ENCODE data around the gene TRABD2B. TPM values are rescaled to one million over a fixed set of nuclear protein-coding genes. Genes with fewer than 3 reads are reported as not detected.
A peak's percentile ranks its signal among the peaks of the same experiment; 100 is the strongest.

The TRABD2B gene
- total RNA-seq, 4 donors from 2014 or later, result 0.05 to 0.15 (median 0.12) TPM

DNA sequence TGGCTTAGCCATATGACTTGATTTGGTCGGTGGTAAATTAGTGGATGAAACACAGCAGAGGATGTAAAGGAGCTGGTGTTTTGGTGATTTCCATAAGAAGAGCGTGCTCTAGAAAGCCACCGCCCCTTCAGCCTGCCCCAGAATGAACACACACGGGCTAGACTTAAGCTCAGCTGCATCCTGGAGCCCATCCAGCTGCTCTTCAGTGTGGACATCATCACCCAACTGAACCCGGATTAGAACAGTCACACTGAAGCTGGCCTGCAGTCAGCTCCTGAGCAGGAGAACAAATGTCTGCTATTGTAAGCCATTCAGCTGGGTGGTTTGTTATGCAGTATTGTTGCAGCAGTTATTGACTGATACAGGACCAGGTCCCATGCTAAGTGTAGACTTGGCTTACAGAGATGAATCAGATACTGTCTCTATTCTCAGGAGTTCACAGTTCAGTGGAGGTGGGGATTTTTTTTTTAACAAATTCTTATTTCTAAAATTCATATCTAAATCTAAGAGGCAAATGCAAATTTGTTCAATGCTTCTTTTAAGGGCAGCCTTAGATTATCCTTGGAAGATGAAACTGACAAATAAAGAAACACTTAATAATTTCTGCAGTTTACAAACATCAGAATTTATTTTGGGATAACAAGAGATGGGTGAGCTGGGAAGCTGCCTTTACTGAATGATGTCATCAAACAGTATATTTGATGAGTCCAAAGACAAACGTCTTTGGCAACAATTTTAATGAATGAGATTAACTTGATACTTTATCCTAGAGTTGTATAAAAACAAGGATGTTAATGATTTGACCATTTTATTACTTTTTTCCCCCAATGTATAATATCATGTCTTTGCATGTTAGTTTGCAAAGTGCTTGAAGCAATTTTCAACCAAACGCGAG is 251.2 kb downstream of the TRABD2B start:
- no peaks in the 10 kb centered on the region for H3K9me3 ChIP-seq
- H3K36me3 ChIP-seq, result no peaks in the 10 kb centered on the region
- TF ChIP-seq POLR2A (IDR thresholded peaks at IDR 0.05), result no peak
- TF ChIP-seq, protein P1, sequence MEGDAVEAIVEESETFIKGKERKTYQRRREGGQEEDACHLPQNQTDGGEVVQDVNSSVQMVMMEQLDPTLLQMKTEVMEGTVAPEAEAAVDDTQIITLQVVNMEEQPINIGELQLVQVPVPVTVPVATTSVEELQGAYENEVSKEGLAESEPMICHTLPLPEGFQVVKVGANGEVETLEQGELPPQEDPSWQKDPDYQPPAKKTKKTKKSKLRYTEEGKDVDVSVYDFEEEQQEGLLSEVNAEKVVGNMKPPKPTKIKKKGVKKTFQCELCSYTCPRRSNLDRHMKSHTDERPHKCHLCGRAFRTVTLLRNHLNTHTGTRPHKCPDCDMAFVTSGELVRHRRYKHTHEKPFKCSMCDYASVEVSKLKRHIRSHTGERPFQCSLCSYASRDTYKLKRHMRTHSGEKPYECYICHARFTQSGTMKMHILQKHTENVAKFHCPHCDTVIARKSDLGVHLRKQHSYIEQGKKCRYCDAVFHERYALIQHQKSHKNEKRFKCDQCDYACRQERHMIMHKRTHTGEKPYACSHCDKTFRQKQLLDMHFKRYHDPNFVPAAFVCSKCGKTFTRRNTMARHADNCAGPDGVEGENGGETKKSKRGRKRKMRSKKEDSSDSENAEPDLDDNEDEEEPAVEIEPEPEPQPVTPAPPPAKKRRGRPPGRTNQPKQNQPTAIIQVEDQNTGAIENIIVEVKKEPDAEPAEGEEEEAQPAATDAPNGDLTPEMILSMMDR (IDR thresholded peaks at IDR 0.05 in 4 of 5, conservative IDR thresholded peaks at IDR 0.05 in 1 of 5), result no peak
- H3K4me1 ChIP-seq, result no peaks in the 10 kb centered on the region
- in situ Hi-C loops (cut with MboI; ENCODE audit: low sequenced_read_pairs in 4 of 4), result loop anchor here in 3 of 4 donors (25.0 kb wide), 2 partner anchors 316 to 466 kb away; partner anchors contain the start of gene SLC5A9 (in 2 of the 3)
- intact Hi-C loops (cut with DNase I; ENCODE audit: low total_unique reads), result no loop called here
- ATAC-seq, result no peak
- H3K27me3 ChIP-seq, result no peaks in the 10 kb centered on the region
- no peak overlapping the region for H3K27ac ChIP-seq
- no peak for DNase-seq
- H3K4me3 ChIP-seq, result no peak overlapping the region

DNA sequence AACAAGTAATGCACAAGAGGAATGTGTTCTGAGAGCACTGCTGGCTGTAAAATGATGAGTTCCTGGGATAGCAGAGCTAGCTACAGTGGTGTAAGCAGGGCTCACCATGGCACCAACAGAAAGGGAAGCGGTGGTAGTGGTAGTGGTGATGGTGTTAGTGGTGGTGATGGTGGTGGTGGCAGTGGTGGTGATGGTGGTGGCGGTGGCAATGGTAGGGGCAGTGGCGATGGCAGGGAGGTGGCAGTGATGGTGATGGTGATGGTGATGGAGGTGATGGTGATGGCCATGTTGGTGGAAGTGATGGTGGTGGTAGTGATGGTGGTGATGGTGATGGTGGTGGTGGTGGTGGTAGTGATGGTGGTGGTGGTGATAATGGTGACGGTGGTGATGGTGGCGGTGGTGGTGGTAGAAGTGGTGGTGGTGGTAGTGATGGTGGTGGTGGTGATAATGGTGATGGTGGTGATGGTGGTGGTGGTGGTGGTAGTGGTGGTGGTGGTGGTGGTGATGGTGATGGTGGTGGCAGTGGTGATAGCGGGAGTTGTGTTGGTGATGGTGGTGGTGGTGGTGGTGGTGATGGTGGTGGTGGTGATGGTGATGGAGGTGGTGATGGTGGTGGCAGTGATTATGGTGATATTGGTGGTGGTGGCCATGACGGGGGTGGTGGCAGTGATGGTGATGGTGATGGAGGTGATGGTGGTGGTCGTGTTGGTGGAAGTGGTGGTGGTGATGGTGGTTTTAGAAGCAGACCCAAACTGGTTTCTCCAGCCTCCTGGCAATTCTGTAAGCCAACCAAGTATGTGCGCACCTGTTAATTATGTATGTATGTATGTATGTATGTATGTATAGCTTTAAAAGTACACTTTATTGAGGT is 254.1 kb downstream of the TRABD2B start:
- DNase-seq (no peak), ATAC-seq (no peak)
- Histone ChIP-seq H3K27ac (no peak overlapping the region), H3K4me3 (no peak overlapping the region), H3K27me3 (no peaks in the 10 kb centered on the region), H3K4me1 (no peaks in the 10 kb centered on the region), H3K9me3 (no peaks in the 10 kb centered on the region), H3K36me3 (no peaks in the 10 kb centered on the region)
- in situ Hi-C loops (cut with MboI; ENCODE audit: low sequenced_read_pairs in 4 of 4) (loop anchor here in 3 of 4 donors (25.0 kb wide), 2 partner anchors 319 to 469 kb away; partner anchors contain the start of gene SLC5A9 (in 2 of the 3)), intact Hi-C loops (cut with DNase I; ENCODE audit: low total_unique reads) (no loop called here)
- TF ChIP-seq, protein P1 (IDR thresholded peaks at IDR 0.05 in 4 of 5, conservative IDR thresholded peaks at IDR 0.05 in 1 of 5), result no peak
- TF ChIP-seq POLR2A (IDR thresholded peaks at IDR 0.05), result no peak

DNA sequence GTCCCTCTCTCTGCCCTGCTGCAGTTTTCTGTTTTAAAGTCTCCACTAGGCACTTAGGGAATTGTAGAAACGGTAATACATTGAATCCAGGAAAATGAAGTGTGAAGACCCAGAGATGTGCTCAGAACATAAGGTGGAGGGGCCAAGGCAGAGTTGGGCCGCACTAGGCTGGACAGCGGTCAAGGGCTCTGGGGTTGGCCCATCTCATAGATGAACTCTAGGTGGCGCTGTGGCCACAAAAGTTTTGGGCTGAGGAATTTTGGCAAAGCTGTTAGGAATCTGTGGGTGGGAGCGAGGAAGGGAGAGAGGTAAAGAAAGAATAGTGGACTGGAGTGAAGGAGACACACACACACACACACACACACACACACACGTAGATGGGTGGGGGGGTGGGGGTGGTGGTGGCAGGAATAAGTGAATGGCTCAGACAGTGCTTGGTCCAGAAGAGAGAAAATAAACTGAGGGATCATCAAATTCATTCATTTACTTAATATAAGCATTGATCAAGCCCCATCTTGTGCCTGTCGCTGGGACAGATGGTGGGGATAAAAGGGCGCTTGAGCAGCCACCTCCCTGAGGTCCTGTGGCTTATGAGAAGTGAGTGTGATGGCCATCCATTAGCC is 258.5 kb downstream of the TRABD2B start:
- TF ChIP-seq, protein P1 (IDR thresholded peaks at IDR 0.05 in 4 of 5, conservative IDR thresholded peaks at IDR 0.05 in 1 of 5), result peak; percentile 31 to 76 (median 55)
- TF ChIP-seq POLR2A (IDR thresholded peaks at IDR 0.05), result no peak
- Histone ChIP-seq H3K27me3 (peaks cover 0 to 3% (median 0%) of the 10 kb centered on the region in 3 donors), H3K9me3 (no peaks in the 10 kb centered on the region), H3K27ac (no peak overlapping the region), H3K4me1 (no peaks in the 10 kb centered on the region), H3K36me3 (no peaks in the 10 kb centered on the region), H3K4me3 (no peak overlapping the region)
- intact Hi-C loops (cut with DNase I; ENCODE audit: low total_unique reads), result loop anchor here (1.0 to 2.0 kb wide), 2 partner anchors 323 to 464 kb away; no protein-coding TSS in a partner anchor
- in situ Hi-C loops (cut with MboI; ENCODE audit: low sequenced_read_pairs in 4 of 4), result loop anchor here in 3 of 4 donors (10.0 to 25.0 kb wide), 4 partner anchors 316 to 474 kb away; partner anchors contain the start of gene SLC5A9 (in 2 of the 3)
- ATAC-seq (peak; percentile 56 to 74), DNase-seq (peak in 1 of 2 donors; percentile 23)

DNA sequence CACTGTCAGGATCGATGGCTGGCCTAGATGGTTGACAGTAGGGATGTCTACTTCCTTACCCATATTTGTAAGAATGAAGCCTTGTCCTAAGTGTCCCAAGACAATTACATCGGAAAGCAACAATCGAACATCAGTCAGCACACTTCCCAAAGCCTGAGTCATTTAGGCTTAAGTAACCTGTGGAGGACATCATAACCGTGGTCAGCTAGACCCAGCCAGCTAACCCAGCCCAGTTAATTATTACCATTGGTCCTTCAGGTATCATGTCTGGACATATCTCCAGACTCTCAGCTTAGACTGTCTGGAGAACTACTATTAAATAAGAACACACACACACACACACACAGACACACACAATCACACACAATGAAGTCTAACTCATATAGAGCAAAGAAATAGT is 264.7 kb downstream of the TRABD2B start:
- peaks cover 0 to 6% (median 0%) of the 10 kb centered on the region in 3 donors for H3K27me3 ChIP-seq
- in situ Hi-C loops (cut with MboI; ENCODE audit: low sequenced_read_pairs in 4 of 4) (loop anchor here in 3 of 4 donors (10.0 to 25.0 kb wide), 4 partner anchors 322 to 480 kb away; partner anchors contain the start of gene SLC5A9 (in 2 of the 3)), intact Hi-C loops (cut with DNase I; ENCODE audit: low total_unique reads) (no loop called here)

More for the DNA sequence above, 264.7 kb downstream of the TRABD2B start:
- no peak for TF ChIP-seq POLR2A (IDR thresholded peaks at IDR 0.05)
- no peak overlapping the region for H3K27ac ChIP-seq
- H3K36me3 ChIP-seq, result no peaks in the 10 kb centered on the region
- no peak overlapping the region for H3K4me3 ChIP-seq
- ATAC-seq (no peak), DNase-seq (no peak)
- H3K4me1 ChIP-seq, result no peaks in the 10 kb centered on the region
- no peaks in the 10 kb centered on the region for H3K9me3 ChIP-seq
